Measurements from ENCODE around the gene PCDHGA1. TPM values are rescaled to one million over a fixed set of nuclear protein-coding genes. Genes with fewer than 3 reads are reported as not detected.

Gene PCDHGA1
- total RNA-seq (under 1 TPM; 0.05 to 0.08 TPM), polyA plus RNA-seq (under 1 TPM in 1 of 2 donors, not detected in 1; 0.05 TPM)

DNA sequence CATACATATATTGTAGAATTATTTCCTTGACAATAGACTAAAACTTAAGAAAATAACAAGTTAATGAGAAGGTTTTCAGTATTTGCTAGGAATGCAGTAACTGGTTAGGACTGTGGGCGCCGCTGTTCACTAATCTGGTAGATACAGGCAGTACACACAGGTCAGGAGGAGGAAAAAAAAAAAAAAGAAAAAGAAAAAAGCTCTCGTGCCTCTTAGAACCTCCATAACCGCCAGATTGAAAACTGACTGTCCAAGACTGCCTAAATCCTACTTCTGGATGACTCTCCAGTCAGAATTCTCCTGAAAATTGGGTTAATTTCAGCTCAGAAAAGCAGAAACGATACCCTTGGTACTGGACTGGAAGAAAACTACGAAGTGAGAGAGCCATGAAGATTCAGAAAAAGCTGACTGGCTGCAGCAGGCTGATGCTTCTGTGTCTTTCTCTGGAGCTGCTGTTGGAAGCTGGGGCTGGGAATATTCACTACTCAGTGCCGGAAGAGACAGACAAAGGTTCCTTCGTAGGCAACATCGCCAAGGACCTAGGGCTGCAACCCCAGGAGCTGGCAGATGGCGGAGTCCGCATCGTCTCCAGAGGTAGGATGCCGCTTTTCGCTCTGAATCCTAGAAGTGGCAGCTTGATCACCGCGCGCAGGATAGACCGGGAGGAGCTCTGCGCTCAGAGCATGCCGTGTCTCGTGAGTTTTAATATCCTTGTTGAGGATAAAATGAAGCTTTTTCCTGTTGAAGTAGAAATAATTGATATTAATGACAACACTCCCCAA, at the start of gene PCDHGA1:
Gene PCDHGA1, plus strand, starts transcription at position 216 of the 782 bp plus-strand sequence.
- Histone ChIP-seq H3K4me1 (ENCODE audit: control insufficient read depth in 4 of 4, insufficient read depth in 4 of 4, low read length in 3 of 4) (no peaks in the 10 kb centered on the region), H3K9me3 (ENCODE audit: control insufficient read depth in 4 of 4, low read length in 3 of 4) (peaks cover 29 to 83% (median 48%) of the 10 kb centered on the region in 4 donors), H3K27me3 (ENCODE audit: control insufficient read depth in 4 of 4, insufficient read depth in 4 of 4, low read length in 3 of 4) (peaks cover 0 to 9% (median 5%) of the 10 kb centered on the region in 4 donors), H3K4me3 (ENCODE audit: low read depth in 1 of 3, low read length in 3 of 3) (peak within 1 kb of the TSS in 2 of 3 donors; percentile 28 to 52), H3K27ac (ENCODE audit: low read depth in 1 of 2, low read length in 2 of 2) (no peak within 1 kb of the TSS), H3K36me3 (ENCODE audit: control insufficient read depth in 4 of 4, insufficient read depth in 3 of 4, low read depth in 1 of 4, low read length in 3 of 4) (no peaks in the 10 kb centered on the region), H3K9ac (ENCODE audit: low read depth in 1 of 2, low read length in 2 of 2) (no peak within 1 kb of the TSS)
- 22% methylated on average over 21 of the region's 21 CpGs for WGBS
- DNase-seq (ENCODE audit: low spot score) = no peak
- TF ChIP-seq NR2F2 (IDR thresholded peaks at IDR 0.05) = no peak
- no peak for TF ChIP-seq HNF4A (conservative IDR thresholded peaks at IDR 0.05)

DNA sequence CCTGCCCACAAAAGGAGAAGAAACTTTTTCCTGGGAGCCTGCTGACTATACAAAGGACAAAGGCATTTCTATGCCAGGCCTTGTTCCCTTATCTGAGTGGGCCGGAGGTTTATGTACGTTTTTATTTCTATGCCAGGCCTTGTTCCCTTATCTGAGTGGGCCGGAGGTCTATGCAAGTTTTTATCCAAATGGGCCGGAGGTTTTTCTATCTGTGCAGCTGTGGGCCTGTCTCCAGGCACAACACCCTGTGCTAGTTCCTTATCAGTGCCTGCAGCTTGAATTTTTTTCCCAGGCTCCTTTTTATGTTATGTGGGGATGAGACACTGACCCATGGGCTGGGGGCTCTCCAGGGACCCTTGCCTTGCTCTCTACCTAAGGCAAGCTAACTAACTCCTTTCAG, 31.9 kb upstream of the PCDHGA1 start:
- Histone ChIP-seq H3K4me3 (ENCODE audit: low read depth in 1 of 3, low read length in 3 of 3) (peak overlapping the region in 1 of 3 donors; percentile 14), H3K9me3 (ENCODE audit: control insufficient read depth in 4 of 4, low read length in 3 of 4) (peaks cover 38 to 67% (median 44%) of the 10 kb centered on the region in 4 donors), H3K4me1 (ENCODE audit: control insufficient read depth in 4 of 4, insufficient read depth in 4 of 4, low read length in 3 of 4) (no peaks in the 10 kb centered on the region), H3K27ac (ENCODE audit: low read depth in 1 of 2, low read length in 2 of 2) (no peak overlapping the region), H3K27me3 (ENCODE audit: control insufficient read depth in 4 of 4, insufficient read depth in 4 of 4, low read length in 3 of 4) (no peaks in the 10 kb centered on the region), H3K36me3 (ENCODE audit: control insufficient read depth in 4 of 4, insufficient read depth in 3 of 4, low read depth in 1 of 4, low read length in 3 of 4) (peaks cover 0 to 11% (median 4%) of the 10 kb centered on the region in 4 donors), H3K9ac (ENCODE audit: low read depth in 1 of 2, low read length in 2 of 2) (no peak overlapping the region)
- TF ChIP-seq RAD21 (IDR thresholded peaks at IDR 0.05) = no peak
- TF ChIP-seq, protein P1, sequence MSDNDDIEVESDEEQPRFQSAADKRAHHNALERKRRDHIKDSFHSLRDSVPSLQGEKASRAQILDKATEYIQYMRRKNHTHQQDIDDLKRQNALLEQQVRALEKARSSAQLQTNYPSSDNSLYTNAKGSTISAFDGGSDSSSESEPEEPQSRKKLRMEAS (IDR thresholded peaks at IDR 0.05) = no peak
- TF ChIP-seq, protein P2, sequence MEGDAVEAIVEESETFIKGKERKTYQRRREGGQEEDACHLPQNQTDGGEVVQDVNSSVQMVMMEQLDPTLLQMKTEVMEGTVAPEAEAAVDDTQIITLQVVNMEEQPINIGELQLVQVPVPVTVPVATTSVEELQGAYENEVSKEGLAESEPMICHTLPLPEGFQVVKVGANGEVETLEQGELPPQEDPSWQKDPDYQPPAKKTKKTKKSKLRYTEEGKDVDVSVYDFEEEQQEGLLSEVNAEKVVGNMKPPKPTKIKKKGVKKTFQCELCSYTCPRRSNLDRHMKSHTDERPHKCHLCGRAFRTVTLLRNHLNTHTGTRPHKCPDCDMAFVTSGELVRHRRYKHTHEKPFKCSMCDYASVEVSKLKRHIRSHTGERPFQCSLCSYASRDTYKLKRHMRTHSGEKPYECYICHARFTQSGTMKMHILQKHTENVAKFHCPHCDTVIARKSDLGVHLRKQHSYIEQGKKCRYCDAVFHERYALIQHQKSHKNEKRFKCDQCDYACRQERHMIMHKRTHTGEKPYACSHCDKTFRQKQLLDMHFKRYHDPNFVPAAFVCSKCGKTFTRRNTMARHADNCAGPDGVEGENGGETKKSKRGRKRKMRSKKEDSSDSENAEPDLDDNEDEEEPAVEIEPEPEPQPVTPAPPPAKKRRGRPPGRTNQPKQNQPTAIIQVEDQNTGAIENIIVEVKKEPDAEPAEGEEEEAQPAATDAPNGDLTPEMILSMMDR (IDR thresholded peaks at IDR 0.05; ENCODE audit: low read depth, low read length, missing input control) = no peak
- no peak for TF ChIP-seq EGR1 (IDR thresholded peaks at IDR 0.05; ENCODE audit: low read depth in 2 of 2)
- TF ChIP-seq, protein P3, sequence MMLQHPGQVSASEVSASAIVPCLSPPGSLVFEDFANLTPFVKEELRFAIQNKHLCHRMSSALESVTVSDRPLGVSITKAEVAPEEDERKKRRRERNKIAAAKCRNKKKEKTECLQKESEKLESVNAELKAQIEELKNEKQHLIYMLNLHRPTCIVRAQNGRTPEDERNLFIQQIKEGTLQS (IDR thresholded peaks at IDR 0.05) = no peak
- TF ChIP-seq TAF1 (conservative IDR thresholded peaks at IDR 0.05) = no peak
- TF ChIP-seq RXRA (IDR thresholded peaks at IDR 0.05) = no peak
- whole genome bisulfite sequencing = 85% methylated on average over 4 of the region's 4 CpGs
- DNase-seq (ENCODE audit: low spot score) = no peak

DNA sequence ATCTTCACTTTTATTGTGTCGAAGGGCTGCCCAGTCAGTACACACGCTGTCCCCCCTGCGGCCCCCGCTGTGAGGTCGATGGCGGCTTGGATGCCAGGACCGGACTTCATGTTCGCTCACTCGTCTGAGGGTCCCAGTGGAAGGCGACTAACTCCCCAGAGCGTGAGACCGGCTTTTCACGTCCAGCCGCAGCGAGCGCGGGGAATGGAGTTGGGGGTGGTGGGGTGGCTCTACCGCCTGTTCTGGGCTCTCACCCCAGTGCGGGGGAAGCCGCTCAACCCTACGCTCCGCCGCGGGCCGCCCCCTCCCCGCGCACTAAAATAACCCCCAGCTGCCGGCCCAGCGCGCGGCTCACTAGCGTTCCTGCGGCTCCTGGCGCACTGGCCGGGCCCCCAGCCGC, 26.6 kb upstream of the PCDHGA1 start, which contains the start of gene SLC25A2:
Gene SLC25A2, minus strand, starts transcription at position 294 of the 400 bp plus-strand sequence. Its CDS starts 184 bp downstream, at position 110.
- no peaks in the 10 kb centered on the region for H3K27me3 ChIP-seq (ENCODE audit: control insufficient read depth in 4 of 4, insufficient read depth in 4 of 4, low read length in 3 of 4)
- 48% methylated on average over 36 of the region's 36 CpGs for WGBS
- no peak within 1 kb of the TSS for H3K27ac ChIP-seq (ENCODE audit: low read depth in 1 of 2, low read length in 2 of 2)

More for the DNA sequence above, 26.6 kb upstream of the PCDHGA1 start, which contains the start of gene SLC25A2:
- TF ChIP-seq, protein P2 (IDR thresholded peaks at IDR 0.05; ENCODE audit: low read depth, low read length, missing input control) = no peak
- TF ChIP-seq FOXA2 (IDR thresholded peaks at IDR 0.05) (no peak), YY1 (IDR thresholded peaks at IDR 0.05) (no peak), JUND (IDR thresholded peaks at IDR 0.05) (no peak)
- H3K9me3 ChIP-seq (ENCODE audit: control insufficient read depth in 4 of 4, low read length in 3 of 4) = peaks cover 33 to 79% (median 49%) of the 10 kb centered on the region in 4 donors
- DNase-seq (ENCODE audit: low spot score) = no peak
- H3K36me3 ChIP-seq (ENCODE audit: control insufficient read depth in 4 of 4, insufficient read depth in 3 of 4, low read depth in 1 of 4, low read length in 3 of 4) = peaks cover 0 to 6% (median 0%) of the 10 kb centered on the region in 4 donors
- H3K4me3 ChIP-seq (ENCODE audit: low read depth in 1 of 3, low read length in 3 of 3) = peak within 1 kb of the TSS in 2 of 3 donors; percentile 20 to 46
- no peak within 1 kb of the TSS for H3K9ac ChIP-seq (ENCODE audit: low read depth in 1 of 2, low read length in 2 of 2)
- H3K4me1 ChIP-seq (ENCODE audit: control insufficient read depth in 4 of 4, insufficient read depth in 4 of 4, low read length in 3 of 4) = no peaks in the 10 kb centered on the region

All from liver (tissue), 9 donors.